Osteocyte (in vitro differentiated cells): ENCODE measurements around the gene CDKL1. TPM values are rescaled to one million over a fixed set of nuclear protein-coding genes. Genes with fewer than 3 reads are reported as not detected.

Source experiments
- DNase-seq: peaks from one replicate; pipeline ENCODE4 v3.0.0; 2021; ENCODE audit warnings: mixed read lengths; ENCODE audit not compliant: unreplicated experiment; ENCODE audit errors: extremely low spot score
- H3K27ac Mint-ChIP-seq: one replicate; pipeline ENCODE4 v1.8.0; 2021; ENCODE audit warnings: mild to moderate bottlenecking, mixed read lengths; ENCODE audit not compliant: unreplicated experiment
- H3K27me3 Mint-ChIP-seq: one replicate; pipeline ENCODE4 v1.8.0; 2021; ENCODE audit warnings: mixed read lengths; ENCODE audit not compliant: unreplicated experiment
- H3K36me3 Mint-ChIP-seq: one replicate; pipeline ENCODE4 v1.8.0; 2021; ENCODE audit warnings: mixed read lengths; ENCODE audit not compliant: unreplicated experiment
- H3K4me1 Mint-ChIP-seq: one replicate; pipeline ENCODE4 v1.8.0; 2021; ENCODE audit warnings: mixed read lengths; ENCODE audit not compliant: unreplicated experiment
- H3K4me3 Mint-ChIP-seq: one replicate; pipeline ENCODE4 v1.8.0; 2021; ENCODE audit warnings: mild to moderate bottlenecking, moderate library complexity, mixed read lengths; ENCODE audit not compliant: unreplicated experiment
- H3K9me3 Mint-ChIP-seq: one replicate; pipeline ENCODE4 v1.8.0; 2021; ENCODE audit warnings: mixed read lengths; ENCODE audit not compliant: unreplicated experiment
- CTCF ChIP-seq: fragments of 200-600 bp; sonication (generic); IDR thresholded peaks from 2 replicates; pipeline ENCODE4 v1.5.0; 2021; ENCODE audit warnings: antibody characterized with exemption, mild to moderate bottlenecking, moderate library complexity
- total RNA-seq: library from RNA; stranded (reverse); gene quantifications from 2 replicates; pipeline ENCODE4 v1.2.1, GENCODE V29; 2021

Gene CDKL1
- total RNA-seq, 1 donor from 2014 or later, result 9.0 TPM

- H3K27ac Mint-ChIP-seq, result no peak overlapping the region
- H3K36me3 Mint-ChIP-seq, result peaks cover 10% of the 10 kb centered on the region
- TF ChIP-seq CTCF, result no peak
- no peaks in the 10 kb centered on the region for H3K27me3 Mint-ChIP-seq
- H3K4me3 Mint-ChIP-seq, result no peak overlapping the region
- H3K4me1 Mint-ChIP-seq, result no peaks in the 10 kb centered on the region
- H3K9me3 Mint-ChIP-seq, result no peaks in the 10 kb centered on the region
- no peak for DNase-seq
Measured at GRCh38 chr14:50388256-50388931, 8.3 kb downstream of the CDKL1 start.

GRCh38 chr14:50387548-50387947 is 9.1 kb downstream of the CDKL1 start:
- Mint-ChIP-seq H3K9me3 (no peaks in the 10 kb centered on the region), H3K27ac (no peak overlapping the region), H3K4me1 (no peaks in the 10 kb centered on the region), H3K36me3 (peaks cover 4% of the 10 kb centered on the region), H3K27me3 (no peaks in the 10 kb centered on the region), H3K4me3 (no peak overlapping the region)
- TF ChIP-seq CTCF, result no peak
- DNase-seq, result no peak

GRCh38 chr14:50383618-50384225 is 13.0 kb downstream of the CDKL1 start:
- peaks cover 6% of the 10 kb centered on the region for H3K36me3 Mint-ChIP-seq
- no peaks in the 10 kb centered on the region for H3K4me1 Mint-ChIP-seq
- no peaks in the 10 kb centered on the region for H3K27me3 Mint-ChIP-seq
- TF ChIP-seq CTCF, result no peak
- H3K4me3 Mint-ChIP-seq, result no peak overlapping the region
- DNase-seq, result no peak
- no peak overlapping the region for H3K27ac Mint-ChIP-seq
- H3K9me3 Mint-ChIP-seq, result no peaks in the 10 kb centered on the region

DNA sequence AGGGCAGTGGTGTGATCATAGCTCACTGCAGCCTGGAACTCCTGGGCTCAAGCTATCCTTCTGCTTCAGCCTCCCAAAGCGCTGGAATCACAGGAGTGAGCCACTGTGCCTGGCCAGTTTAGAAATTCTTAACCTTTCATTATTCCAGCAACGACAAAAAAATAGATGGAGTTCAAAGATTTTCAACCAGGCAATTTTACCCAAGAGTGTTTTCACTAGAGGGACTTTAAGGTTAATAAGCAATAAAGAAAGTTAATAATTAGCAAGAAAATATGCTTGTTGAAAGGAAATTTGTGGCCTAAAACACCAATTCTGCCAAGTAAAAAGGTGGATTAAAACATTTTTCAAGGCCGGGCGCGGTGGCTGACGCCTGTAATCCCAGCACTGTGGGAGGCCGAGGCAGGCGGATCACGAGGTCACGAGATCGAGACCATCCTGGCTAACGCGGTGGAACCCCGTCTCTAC is 14.8 kb downstream of the CDKL1 start:
- no peaks in the 10 kb centered on the region for H3K27me3 Mint-ChIP-seq
- H3K9me3 Mint-ChIP-seq, result no peaks in the 10 kb centered on the region
- H3K4me3 Mint-ChIP-seq, result no peak overlapping the region
- peaks cover 6% of the 10 kb centered on the region for H3K36me3 Mint-ChIP-seq
- no peaks in the 10 kb centered on the region for H3K4me1 Mint-ChIP-seq
- no peak overlapping the region for H3K27ac Mint-ChIP-seq
- no peak for TF ChIP-seq CTCF
- DNase-seq, result no peak

DNA sequence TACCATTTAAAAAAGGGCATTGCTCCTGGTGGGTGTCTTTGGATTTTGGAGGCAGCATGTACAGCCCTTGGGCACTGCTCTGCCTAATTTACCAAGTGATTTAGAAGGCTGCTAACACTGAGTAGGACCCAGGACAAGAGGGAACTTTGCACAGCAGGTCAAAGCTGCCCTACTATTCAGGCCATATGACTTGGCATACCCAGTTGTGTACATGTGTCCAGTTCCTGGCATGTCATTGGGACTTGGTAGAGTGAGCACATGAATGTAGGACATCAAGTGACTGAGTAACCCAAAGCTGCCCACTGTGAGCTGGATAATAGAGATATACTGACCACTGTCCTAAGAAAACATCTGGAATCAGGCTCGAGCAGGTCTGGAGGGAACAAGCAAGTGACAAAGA is 15.7 kb downstream of the CDKL1 start:
- peaks cover 6% of the 10 kb centered on the region for H3K36me3 Mint-ChIP-seq
- no peaks in the 10 kb centered on the region for H3K9me3 Mint-ChIP-seq
- no peaks in the 10 kb centered on the region for H3K27me3 Mint-ChIP-seq
- no peak overlapping the region for H3K4me3 Mint-ChIP-seq
- TF ChIP-seq CTCF, result no peak
- DNase-seq, result no peak
- H3K4me1 Mint-ChIP-seq, result peaks cover 4% of the 10 kb centered on the region
- no peak overlapping the region for H3K27ac Mint-ChIP-seq
